Heart right ventricle (tissue), 16 donors: ENCODE measurements around the gene ZNF618. TPM values are rescaled to one million over a fixed set of nuclear protein-coding genes. Genes with fewer than 3 reads are reported as not detected.

ENCODE experiments used
- ATAC-seq, 8 donors: fragments of 200-7000 bp; cut with Tn5 transposase; one replicate each; pipeline ENCODE4 v1.9.1; 2020; ENCODE audit warnings: mild to moderate bottlenecking in 8 of 8, moderate library complexity in 8 of 8, moderate number of reproducible peaks in 1 of 8
- DNase-seq, 2 donors: peaks; one replicate each; pipeline ENCODE4 v3.0.0-alpha.2; 2020
- H3K27ac ChIP-seq, 10 donors: fragments of 200-600 bp; sonication (generic) in 2 of 10; one replicate each; pipeline versions ENCODE4 v1.5.0 to v1.8.0; 2020 to 2022; ENCODE audit warnings: mild to moderate bottlenecking in 3 of 10
- H3K27me3 ChIP-seq, 7 donors: fragments of 200-600 bp; one replicate each; pipeline ENCODE4 v1.8.0; 2021 to 2022; ENCODE audit warnings: mild to moderate bottlenecking in 2 of 7
- H3K36me3 ChIP-seq, 9 donors: fragments of 200-600 bp; sonication (generic) in 1 of 9; one replicate each; pipeline versions ENCODE4 v1.5.0 to v1.8.0; 2020 to 2022; ENCODE audit warnings: mild to moderate bottlenecking in 2 of 9
- H3K4me1 ChIP-seq, 9 donors: fragments of 200-600 bp; sonication (generic) in 1 of 9; one replicate each; pipeline versions ENCODE4 v1.5.0 to v1.8.0; 2020 to 2022; ENCODE audit warnings: mild to moderate bottlenecking in 4 of 9
- H3K4me3 ChIP-seq, 10 donors: fragments of 200-600 bp; sonication (generic) in 2 of 10; one replicate each; pipeline versions ENCODE4 v1.5.0 to v1.8.0; 2020 to 2022; ENCODE audit warnings: mild to moderate bottlenecking in 7 of 10, moderate library complexity in 2 of 10
- H3K9me3 ChIP-seq, 11 donors: fragments of 200-600 bp in 10 of 11; sonication (generic) in 2 of 11; one replicate each; pipeline versions ENCODE4 v1.5.0 to v1.8.0; 2013 to 2022; ENCODE audit warnings: mild to moderate bottlenecking in 2 of 11, control low read depth in 1 of 11, moderate library complexity in 1 of 11
- WGBS, 2 donors: extraction: QIAGEN DNeasy Blood & Tissue Kit; methylation state at CpG; one replicate each; pipeline ENCODE4 v1.1.7; 2013; ENCODE audit warnings: inconsistent platforms in 1 of 2; 5-methylcytosine and 5-hydroxymethylcytosine counted together
- intact Hi-C, 10 donors: fragments of 100-400 bp; cut with DNase I; formaldehyde crosslinking; loops; one replicate each; pipeline versions ENCODE4 v1.11.1 to v1.14.2; 2022
- polyA plus RNA-seq, 2 donors: library from polyadenylated mRNA; stranded (reverse); fragments of 200-250 nt; gene quantifications; one replicate each; pipeline ENCODE4 v1.2.3, GENCODE V29; 2013
- total RNA-seq, 10 donors: library from RNA; stranded (reverse); fragmentation: NEBNext Ultra II Directional in 3 of 10; extraction: Animal tissue kit (Norgen Biotek cat#: 25700) in 3 of 10; gene quantifications; one replicate each; pipeline versions ENCODE4 v1.2.1 to v1.2.4, GENCODE V29; 2021 to 2023
- TF ChIP-seq, protein P1 (sequence below), 9 donors: fragments of 200-600 bp; sonication (generic) in 2 of 9; IDR thresholded peaks; one replicate each; pipeline versions ENCODE4 v1.5.0 to v1.8.0; 2021 to 2022; ENCODE audit warnings: antibody characterized with exemption in 9 of 9, mild to moderate bottlenecking in 5 of 9, moderate library complexity in 1 of 9
- donor health status: Arrhythmogenic right ventricular cardiomyopathy.
- donor health status: ischemic (EF 13 %, LVEDD 7.1; RV severe dilation, severe dysfunction).
- donor health status: healthy with polysubstance abuse.
- donor health status: DM: no; HTN: yes; CAD: no.
- donor health status: DM: no; HTN: no; CAD: no.
- donor health status: ischemic (EF 25% LVEDD 6.9; RV normal size, moderate dysfunction).
- donor health status: ischemic (EF 25% LVEDD 5.7; RV mildly dilated, moderate dysfunction).
- donor health status: healthy.
- donor health status: DM: yes; HTN: yes; CAD: no.
- donor health status: Ischemic cardiomyopathy.
- donor health status: ischemic (EF 35%, LVEDD 5.7; RV mildly dilated, moderate dysfunction).
- donor health status: nonischemic (EF 11% LVEDD 7.7; RV severe dilation, severe dysfunction).
- donor health status: DM: yes; HTN: yes; CAD: no.
- donor health status: PGD.
- donor health status: ischemic (EF 29% LVEDD 5.4; RV normal size, mild dysfunction).
- donor health status: nonischemic (EF 23%, LVEDD 6.1; RV moderate dilation, normal function).

The ZNF618 gene
- total and polyA plus RNA-seq, 12 donors = 0.59 to 2.5 (median 1.6) TPM

GRCh38 chr9:114085387-114085789 lies 209.3 kb downstream of the ZNF618 start:
- Histone ChIP-seq H3K4me3 (no peak overlapping the region), H3K9me3 (no peaks in the 10 kb centered on the region), H3K27ac (no peak overlapping the region), H3K36me3 (no peaks in the 10 kb centered on the region), H3K4me1 (peaks cover 0 to 5% (median 0%) of the 10 kb centered on the region in 9 donors), H3K27me3 (peaks cover 0 to 10% (median 0%) of the 10 kb centered on the region in 7 donors)
- intact Hi-C loops = loop anchor here in 1 of 10 donors (5.0 kb wide), 1 partner anchor 202 kb away; no protein-coding TSS in a partner anchor
- DNase-seq (no peak), ATAC-seq (no peak)
- TF ChIP-seq, protein P1, sequence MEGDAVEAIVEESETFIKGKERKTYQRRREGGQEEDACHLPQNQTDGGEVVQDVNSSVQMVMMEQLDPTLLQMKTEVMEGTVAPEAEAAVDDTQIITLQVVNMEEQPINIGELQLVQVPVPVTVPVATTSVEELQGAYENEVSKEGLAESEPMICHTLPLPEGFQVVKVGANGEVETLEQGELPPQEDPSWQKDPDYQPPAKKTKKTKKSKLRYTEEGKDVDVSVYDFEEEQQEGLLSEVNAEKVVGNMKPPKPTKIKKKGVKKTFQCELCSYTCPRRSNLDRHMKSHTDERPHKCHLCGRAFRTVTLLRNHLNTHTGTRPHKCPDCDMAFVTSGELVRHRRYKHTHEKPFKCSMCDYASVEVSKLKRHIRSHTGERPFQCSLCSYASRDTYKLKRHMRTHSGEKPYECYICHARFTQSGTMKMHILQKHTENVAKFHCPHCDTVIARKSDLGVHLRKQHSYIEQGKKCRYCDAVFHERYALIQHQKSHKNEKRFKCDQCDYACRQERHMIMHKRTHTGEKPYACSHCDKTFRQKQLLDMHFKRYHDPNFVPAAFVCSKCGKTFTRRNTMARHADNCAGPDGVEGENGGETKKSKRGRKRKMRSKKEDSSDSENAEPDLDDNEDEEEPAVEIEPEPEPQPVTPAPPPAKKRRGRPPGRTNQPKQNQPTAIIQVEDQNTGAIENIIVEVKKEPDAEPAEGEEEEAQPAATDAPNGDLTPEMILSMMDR (IDR thresholded peaks at IDR 0.05) = no peak
- 93% methylated on average over 9 of the region's 9 CpGs for WGBS, 2 donors

DNA sequence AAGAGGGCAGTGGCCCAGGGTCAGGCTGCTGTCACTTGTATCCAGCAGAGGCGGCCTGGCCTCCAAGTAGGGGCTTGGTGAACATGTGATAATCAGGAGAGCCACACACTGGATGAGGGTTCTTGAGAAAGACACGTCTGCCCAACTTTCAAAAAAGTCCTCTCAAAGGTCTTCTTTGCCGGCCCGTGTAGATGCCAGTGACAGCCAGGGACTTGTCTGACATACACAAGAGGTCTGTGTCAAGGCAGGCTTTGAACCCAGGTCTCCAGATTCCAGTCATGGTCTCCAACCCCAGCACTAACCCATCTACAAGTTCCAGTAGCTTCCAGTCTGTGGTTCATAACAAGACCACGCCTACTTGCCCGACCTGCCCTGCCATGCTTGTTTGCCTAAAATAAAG lies 209.9 kb downstream of the ZNF618 start:
- peaks cover 0 to 5% (median 0%) of the 10 kb centered on the region in 9 donors for H3K4me1 ChIP-seq
- TF ChIP-seq, protein P1 (IDR thresholded peaks at IDR 0.05) = no peak
- DNase-seq (no peak), ATAC-seq (no peak)
- no peaks in the 10 kb centered on the region for H3K9me3 ChIP-seq
- no peaks in the 10 kb centered on the region for H3K36me3 ChIP-seq
- WGBS, 2 donors = 94% methylated on average over 6 of the region's 6 CpGs
- no peak overlapping the region for H3K27ac ChIP-seq
- intact Hi-C loops = loop anchor here in 1 of 10 donors (5.0 kb wide), 1 partner anchor 201 kb away; no protein-coding TSS in a partner anchor
- H3K27me3 ChIP-seq = peaks cover 0 to 10% (median 0%) of the 10 kb centered on the region in 7 donors
- no peak overlapping the region for H3K4me3 ChIP-seq

GRCh38 chr9:114086607-114087006 lies 210.5 kb downstream of the ZNF618 start:
- TF ChIP-seq, protein P1 (IDR thresholded peaks at IDR 0.05) = no peak
- DNase-seq = no peak
- 89 to 91% methylated on average over 4 of the region's 4 CpGs for WGBS, 2 donors

DNA sequence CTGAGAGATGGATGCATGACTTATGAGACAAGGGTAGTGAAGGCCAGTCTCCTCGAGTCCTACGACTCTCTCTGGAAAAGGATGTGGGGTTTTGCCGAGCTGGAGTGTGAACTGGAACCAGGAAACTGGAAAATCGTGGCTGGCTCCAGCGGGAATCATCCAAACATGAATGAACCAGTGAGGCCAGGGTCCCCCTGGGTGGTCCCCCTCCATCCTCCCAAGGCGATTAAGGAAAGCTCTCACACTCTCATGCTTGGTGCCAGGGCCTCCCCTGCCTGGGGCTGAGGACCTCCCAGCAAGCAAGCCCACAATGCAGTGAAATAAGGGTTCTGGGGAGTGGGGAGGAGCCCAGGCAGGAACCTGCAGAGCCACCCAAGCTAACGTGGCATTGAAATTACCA lies 211.6 kb downstream of the ZNF618 start:
- intact Hi-C loops = loop anchor here in 1 of 10 donors (5.0 kb wide), 1 partner anchor 200 kb away; no protein-coding TSS in a partner anchor
- Histone ChIP-seq H3K4me3 (no peak overlapping the region), H3K27ac (no peak overlapping the region), H3K36me3 (no peaks in the 10 kb centered on the region), H3K4me1 (peaks cover 0 to 2% (median 0%) of the 10 kb centered on the region in 9 donors), H3K27me3 (peaks cover 0 to 18% (median 0%) of the 10 kb centered on the region in 7 donors), H3K9me3 (no peaks in the 10 kb centered on the region)
- 68 to 79% methylated on average over 7 of the region's 7 CpGs for WGBS, 2 donors
- ATAC-seq (no peak), DNase-seq (no peak)
- TF ChIP-seq, protein P1 (IDR thresholded peaks at IDR 0.05) = no peak

More at GRCh38 chr9:114086607-114087006, 210.5 kb downstream of the ZNF618 start:
- Histone ChIP-seq H3K4me1 (peaks cover 0 to 5% (median 0%) of the 10 kb centered on the region in 9 donors), H3K27me3 (peaks cover 0 to 12% (median 0%) of the 10 kb centered on the region in 7 donors), H3K4me3 (no peak overlapping the region), H3K27ac (no peak overlapping the region), H3K36me3 (no peaks in the 10 kb centered on the region), H3K9me3 (no peaks in the 10 kb centered on the region)
- no peak for ATAC-seq
- intact Hi-C loops = loop anchor here in 1 of 10 donors (5.0 kb wide), 1 partner anchor 201 kb away; no protein-coding TSS in a partner anchor
